Activated effector memory CD4-positive, alpha-beta T cell treated with anti-CD3 and anti-CD28 coated beads, Interleukin-2, amount 50 U/mL, for 16 hours (primary cell): ENCODE results near the gene SOX9.

Experiments
- DNase-seq: peaks from one replicate; pipeline ENCODE4 v3.0.0-alpha.2; 2020

Gene SOX9

DNA sequence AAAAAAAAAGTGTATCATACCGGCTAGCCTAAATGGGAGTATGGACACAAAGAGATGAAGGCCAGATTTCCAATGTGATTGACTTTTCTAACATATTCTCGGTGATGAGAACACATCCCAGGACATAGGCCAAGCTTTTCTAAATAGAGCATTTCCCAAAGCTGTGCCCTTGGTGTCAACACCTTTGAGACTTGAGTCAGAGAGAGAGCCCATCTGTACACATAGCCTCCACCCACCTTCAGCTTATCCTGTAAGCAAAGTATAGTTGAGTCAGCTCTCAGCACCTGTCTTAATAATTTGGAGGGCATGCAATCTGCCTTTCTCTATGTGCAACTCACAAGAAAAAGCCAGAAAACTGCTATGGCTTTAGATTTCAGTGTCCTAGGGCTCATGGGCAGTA is 42.7 kb downstream of the SOX9 start:
- DNase-seq, result no peak

- DNase-seq, result no peak
Measured at GRCh38 chr17:72164158-72164739, 43.4 kb downstream of the SOX9 start.

- DNase-seq, result no peak
Measured at GRCh38 chr17:72165192-72165866, 44.5 kb downstream of the SOX9 start.

DNA sequence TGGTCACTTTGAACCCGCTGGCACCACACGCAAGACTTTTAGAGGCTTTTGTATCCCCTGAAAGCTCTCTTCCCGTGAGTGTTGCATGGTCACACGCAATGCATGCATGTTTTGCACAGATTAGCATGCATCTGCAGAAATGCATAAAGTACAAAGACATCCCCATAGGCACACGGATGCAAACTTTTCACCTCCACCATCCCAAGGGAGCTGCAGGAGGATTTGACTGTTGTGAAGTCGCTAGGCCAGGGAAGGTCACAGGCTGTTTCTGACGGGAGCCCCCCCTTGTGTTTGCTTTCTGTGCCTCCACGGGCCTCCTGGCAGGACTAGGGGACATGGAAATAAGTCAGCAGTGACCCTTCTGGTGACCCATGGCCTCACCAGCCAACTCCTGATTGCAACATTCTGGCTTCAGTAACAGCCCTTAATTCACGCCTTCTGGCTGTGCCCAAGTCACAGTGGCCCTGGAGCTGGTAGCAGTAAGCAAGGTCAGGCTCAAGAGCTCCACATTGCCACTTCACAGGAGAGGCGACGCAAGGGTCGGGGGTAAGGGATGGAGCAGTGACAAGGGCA is 45.1 kb downstream of the SOX9 start:
- no peak for DNase-seq

DNA sequence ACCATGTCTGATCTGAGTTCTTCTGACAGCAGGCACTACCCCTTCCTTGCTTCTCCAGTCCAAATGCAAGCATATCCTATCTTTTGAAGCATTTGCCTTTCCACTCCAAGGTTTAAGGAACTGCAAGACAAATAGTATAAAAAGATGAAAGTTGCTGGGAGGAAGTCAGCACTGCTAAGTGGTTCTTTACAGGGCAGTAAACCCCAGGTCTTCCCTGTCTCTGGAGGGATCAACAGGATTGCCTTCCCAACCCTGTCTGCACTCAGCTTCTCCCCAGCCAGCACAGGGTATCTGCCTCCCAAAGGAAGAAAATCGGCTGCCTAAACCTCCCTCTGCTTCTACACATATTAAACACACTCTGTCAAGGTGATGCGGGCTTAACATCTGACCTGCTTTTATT is 46.8 kb downstream of the SOX9 start:
- DNase-seq, result no peak

- no peak for DNase-seq
Measured at GRCh38 chr17:72169823-72170222, 49.0 kb downstream of the SOX9 start.

DNA sequence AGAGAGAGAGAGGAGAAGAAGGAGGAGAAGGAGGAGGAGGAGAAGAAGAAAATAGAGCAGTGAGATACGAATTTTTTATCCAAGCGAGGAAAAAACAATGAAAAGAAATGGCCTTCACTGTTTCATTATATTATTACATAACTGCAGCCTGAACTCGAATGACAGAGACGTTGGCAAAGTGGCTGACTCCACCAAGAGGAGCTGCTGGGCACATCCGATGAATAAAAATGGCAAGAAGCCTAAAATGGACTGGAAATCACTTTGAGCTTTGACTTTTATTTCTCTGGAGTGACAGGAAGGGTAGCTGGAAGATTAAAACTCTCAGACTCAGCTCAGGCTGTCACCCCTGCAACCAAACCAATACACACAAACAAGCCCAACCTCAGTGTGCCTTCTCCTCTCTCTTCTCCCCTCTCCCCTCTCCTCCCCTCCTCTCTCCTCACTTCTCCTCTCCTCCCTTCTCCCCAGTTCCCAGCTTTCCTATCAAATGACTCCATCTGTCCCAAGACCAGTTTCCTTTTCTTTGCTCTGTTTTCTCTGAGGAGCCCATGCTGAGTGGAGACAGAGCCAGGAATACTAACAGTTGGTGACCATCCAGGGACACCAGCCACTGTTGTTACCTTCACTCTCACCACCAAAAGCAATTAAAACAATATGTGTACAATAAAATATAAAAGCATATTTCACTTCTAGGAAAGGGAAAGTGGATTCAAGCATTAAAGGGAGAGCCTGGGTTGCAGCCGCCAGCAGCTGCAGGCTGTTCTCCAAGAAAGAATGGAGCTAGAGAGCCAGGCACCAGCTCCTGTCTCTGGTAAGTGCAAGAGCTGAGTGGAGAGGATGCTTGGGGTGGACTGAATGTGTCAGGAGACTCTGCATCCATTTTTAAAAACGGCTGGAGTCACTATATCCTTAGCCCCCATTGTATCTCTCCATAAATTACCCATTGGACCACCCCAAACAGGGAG is 51.2 kb downstream of the SOX9 start:
- DNase-seq, result no peak

GRCh38 chr17:72173499-72174116 is 52.8 kb downstream of the SOX9 start:
- DNase-seq, result no peak

DNA sequence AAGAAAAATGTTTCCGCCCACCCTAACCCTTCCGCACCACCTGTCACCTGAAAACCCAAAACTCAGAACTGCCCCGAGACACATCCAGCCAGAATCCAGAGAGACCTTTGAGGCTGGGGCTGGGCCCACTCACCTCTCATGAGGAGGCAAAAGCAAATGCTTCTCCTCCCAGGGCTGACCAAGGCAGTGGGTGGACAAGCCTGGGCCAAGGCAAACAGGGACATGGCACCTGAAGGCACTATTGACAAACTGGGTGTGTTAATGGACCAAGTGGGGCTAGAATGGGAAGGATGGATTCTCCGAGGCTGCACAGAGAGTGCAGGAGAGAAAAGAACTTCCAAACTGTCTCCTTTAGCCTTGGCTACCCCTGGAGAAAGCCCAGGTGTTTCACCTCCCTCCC is 54.4 kb downstream of the SOX9 start:
- no peak for DNase-seq
